HG03039 (cell line): Measurements from ENCODE around the gene MLH1.

Experiments
- ATAC-seq: cut with Tn5 transposase; IDR thresholded peaks from one replicate; pipeline ENCODE4 v1.9.1; 2021; ENCODE audit warnings: mild to moderate bottlenecking, moderate library complexity; ENCODE audit not compliant: unreplicated experiment

The MLH1 gene

DNA sequence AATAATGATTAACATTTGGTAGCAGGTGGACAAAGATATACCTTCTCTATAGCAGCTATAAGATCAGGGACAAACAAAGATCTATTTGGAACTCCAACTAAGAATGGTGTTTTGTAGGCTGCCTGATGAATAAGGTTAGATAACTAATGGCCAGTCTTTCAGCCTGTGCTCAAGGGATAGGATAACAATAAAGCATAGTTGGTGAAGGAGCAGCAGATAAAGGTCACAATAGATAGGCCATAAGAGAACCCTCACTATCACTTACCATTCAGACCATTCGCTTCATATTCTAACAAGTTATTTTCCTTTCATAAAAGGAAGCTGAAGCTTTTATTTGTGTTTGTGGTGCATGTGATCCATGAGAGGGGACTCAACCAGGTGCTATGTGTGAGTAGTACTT lies 20.2 kb upstream of the MLH1 start:
- no peak for ATAC-seq

DNA sequence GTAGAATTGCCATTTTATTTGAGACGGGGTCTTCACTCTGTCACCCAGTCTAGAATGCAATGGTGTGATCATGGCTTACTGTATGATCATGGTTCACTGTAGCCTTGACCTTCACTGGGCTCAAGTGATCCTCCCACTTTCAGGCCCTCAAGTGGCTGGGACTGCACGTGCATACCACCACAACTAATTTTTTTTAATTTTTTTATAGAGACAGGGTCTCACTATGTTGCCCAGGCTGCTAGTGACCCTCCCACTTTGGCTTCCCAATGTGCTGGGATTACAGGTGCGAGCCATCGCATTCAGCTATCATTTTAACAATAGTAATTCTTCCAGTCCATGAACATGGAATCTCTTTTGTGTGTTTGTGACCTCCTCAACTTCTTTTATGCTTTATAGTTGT lies 12.3 kb upstream of the MLH1 start:
- ATAC-seq = no peak

DNA sequence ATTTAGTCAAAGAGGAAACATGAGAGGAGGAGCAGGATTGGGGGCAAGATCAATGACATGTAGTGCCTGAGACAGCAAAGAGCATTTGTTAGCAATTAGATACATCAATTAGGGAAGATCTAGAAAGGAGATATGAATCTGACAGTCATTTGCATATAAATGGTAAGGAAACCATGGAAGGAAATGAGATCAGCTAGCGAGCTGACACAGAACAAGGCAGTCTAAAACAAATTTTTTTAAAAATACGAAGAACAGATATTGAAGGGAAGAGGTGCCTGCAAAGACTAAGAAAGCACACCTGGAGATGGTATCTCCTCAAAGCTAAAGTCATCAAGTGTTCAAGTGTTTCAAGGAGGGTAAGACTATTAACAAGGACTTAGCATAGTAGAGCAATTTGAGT lies 5.0 kb upstream of the MLH1 start:
- no peak for ATAC-seq

DNA sequence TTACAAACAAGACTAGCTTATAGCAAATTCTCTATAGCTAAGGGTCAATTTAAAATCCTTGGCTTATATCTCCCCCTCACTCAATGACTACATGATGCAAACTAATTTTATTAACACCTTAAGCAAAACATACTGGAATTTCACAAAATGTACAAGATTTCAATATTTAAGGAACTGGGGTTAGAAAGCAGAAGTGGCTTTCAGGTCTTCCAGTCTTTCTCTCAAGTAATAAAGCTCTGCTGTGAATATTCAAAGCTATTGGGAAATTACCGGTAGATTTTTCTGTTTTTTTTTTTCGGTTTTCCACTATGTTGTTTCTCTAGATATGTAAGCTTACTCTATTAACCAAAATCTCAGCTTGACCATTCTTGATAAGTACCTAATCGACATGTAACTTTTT lies 4.3 kb upstream of the MLH1 start:
- ATAC-seq = no peak

DNA sequence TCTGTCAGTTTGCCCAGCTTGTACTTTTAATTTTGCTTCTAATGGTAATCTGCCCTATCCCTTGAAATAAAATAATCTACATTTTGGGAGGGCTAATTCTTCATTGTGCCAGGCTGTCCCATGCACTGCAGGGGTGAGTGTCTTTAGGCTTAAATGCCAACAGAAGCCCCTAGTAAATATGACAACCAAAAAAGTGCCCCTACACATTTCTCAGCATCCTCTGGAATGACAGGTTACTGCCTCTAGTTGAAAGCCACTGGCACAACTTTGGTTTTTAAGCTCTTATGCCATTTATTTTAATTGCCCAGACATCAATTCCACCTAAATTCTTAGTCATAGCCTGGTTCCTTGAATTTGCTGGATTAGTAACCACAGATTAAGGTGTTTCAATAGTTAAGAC lies 3.8 kb upstream of the MLH1 start:
- ATAC-seq = no peak

DNA sequence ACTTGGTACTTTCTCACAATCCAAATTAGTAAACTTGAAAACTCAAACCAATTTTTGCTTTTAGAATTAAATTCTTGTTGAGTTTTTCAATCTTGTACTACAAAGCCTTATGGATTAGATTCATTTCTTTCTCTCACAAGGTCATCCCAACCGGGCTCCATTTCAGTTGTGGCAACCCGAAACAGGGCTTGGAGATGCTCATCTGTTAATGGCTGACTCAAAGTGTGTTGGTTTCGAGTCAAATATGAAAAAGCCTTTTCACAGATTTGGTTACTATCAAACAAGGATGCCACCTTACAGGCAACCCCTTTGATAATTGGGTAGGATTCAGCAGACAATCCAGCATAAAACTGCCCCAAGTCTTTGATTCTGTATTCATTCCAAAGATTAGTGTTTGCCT lies 2.2 kb upstream of the MLH1 start:
- no peak for ATAC-seq

DNA sequence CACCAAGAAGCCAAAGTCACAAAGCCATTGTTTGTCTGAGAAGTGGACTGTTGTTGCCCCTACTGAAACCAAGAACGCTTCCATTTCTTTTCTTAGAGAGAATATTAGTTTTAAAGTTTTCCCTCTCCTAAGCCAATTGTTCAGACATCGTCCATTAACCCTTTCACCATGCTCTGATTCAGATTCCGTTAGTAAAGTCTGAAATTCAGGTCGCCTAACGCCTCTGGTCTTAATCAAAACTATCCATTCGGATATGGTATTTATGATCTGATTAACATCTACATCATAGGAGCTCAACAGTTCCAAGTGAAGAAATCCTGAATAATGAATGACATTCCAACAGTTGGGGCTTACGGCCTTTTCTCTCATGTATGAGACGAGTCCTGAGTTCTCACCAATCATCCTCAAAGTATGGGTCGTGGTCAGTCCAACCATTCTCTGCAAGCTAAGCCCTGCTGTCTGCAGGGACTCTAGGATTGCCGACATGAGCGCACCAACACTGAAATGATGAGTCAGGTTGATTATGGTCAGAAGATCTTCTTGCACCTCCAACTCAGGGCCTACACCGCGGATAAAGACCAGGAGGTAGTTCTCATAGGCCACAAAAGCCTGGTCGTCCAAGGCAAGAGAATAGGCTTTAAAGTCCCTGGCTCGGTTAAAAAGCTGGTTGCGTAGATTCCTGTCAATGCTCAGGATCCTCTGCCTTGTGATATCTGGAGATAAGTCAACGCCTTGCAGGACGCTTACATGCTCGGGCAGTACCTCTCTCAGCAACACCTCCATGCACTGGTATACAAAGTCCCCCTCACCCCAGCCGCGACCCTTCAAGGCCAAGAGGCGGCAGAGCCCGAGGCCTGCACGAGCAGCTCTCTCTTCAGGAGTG lies 1.2 kb upstream of the MLH1 start:
- ATAC-seq = no peak

DNA sequence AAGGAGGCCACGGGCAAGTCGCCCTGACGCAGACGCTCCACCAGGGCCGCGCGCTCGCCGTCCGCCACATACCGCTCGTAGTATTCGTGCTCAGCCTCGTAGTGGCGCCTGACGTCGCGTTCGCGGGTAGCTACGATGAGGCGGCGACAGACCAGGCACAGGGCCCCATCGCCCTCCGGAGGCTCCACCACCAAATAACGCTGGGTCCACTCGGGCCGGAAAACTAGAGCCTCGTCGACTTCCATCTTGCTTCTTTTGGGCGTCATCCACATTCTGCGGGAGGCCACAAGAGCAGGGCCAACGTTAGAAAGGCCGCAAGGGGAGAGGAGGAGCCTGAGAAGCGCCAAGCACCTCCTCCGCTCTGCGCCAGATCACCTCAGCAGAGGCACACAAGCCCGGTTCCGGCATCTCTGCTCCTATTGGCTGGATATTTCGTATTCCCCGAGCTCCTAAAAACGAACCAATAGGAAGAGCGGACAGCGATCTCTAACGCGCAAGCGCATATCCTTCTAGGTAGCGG lies 452 bp upstream of the MLH1 start, which contains the start of gene EPM2AIP1:
Gene EPM2AIP1, minus strand, starts transcription at position 326 of the 520 bp plus-strand sequence. Its CDS starts 54 bp downstream, at position 272.
- peak; percentile 82 for ATAC-seq

DNA sequence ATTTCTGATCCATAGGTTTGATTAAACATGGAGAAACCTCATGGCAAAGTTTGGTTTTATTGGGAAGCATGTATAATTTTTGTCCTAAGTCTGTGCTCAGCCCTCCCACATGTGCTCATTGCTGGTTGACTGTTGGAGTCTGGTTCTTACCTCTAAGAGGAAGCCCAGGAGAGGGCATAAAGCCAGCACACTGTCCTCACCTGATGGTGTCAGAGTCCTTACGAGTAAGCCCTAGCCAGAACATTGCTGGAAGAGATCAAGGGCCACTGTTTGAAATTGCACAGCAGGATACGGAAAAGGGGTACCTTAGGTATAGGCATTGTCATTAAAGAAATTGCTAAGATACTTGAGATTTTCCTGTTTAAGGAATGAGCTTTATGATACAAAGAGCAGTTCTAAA lies 21.3 kb downstream of the MLH1 start:
- no peak for ATAC-seq

DNA sequence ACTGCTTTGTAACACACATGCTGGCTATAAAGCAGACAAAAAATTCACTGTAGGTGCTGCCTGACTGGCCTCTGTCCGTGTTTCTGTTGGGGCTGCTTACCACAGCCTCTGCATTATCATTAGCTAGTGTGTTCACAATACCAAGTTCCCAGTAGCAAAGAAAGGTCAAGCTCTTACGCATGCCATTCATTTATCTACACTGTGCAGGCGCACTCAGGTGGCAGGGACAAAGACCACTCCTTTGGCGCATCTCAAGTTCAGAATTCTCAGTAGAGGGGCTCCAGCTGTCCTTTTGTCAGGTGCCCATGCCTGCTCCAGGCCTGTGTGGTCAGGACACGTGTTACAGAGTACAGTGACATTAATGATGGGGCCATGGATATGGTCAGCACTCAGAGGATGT lies 22.3 kb downstream of the MLH1 start:
- ATAC-seq = no peak

DNA sequence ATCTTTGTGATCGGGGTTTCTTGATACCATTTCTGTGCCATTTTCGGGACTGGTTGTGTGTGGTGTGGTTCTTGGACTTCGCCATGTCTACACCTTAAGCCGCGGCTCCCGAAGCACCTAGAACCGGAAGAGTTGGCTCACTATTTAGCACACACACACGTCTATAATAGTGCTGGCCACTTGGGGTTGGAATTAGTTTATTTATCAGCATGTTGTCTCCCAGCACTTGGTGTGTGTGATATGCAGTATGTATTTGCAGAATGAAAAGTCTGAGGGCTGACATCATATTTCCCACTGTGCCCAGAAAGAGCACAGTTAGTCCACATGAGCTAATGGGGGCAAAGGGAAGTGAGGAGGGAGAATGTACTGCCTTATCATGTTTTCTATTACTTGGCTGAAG lies 23.6 kb downstream of the MLH1 start:
- ATAC-seq = no peak

DNA sequence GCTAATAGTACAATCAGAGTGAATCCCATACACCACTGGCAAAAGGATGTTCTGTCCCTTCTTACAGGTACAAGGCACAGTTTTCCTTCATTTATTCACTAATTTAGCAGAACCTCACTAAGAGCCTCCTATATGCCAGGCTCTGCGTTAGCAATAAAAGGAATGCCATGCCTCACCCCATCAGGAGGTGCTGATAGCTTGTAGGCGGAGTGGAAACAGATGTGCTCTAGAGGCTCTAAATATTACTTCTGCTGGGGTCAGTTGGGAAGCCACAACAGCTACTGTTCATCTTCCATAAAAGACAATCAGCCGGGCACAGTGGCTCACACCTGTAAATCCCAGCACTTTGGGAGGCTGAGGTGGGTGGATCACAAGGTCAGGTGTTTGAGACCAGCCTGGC lies 24.4 kb downstream of the MLH1 start:
- no peak for ATAC-seq

DNA sequence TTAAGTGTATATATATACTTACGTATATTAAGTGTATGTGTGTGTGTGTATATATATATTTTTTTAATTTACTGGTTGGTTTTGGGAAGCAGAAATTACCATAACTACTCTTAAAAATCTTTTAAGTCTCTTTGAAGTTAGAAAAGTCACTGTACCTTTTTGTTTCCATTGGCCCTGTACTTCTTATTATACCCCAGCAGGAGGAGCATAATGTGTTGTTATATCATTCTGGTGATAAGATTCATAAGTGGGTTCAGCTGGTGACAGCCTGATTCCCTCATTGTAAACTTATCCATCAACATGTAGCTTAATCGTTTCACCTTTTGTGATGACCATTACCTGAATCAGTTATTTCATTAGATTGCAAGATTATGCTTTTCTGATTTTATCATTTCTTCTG lies 30.8 kb downstream of the MLH1 start:
- ATAC-seq = no peak

DNA sequence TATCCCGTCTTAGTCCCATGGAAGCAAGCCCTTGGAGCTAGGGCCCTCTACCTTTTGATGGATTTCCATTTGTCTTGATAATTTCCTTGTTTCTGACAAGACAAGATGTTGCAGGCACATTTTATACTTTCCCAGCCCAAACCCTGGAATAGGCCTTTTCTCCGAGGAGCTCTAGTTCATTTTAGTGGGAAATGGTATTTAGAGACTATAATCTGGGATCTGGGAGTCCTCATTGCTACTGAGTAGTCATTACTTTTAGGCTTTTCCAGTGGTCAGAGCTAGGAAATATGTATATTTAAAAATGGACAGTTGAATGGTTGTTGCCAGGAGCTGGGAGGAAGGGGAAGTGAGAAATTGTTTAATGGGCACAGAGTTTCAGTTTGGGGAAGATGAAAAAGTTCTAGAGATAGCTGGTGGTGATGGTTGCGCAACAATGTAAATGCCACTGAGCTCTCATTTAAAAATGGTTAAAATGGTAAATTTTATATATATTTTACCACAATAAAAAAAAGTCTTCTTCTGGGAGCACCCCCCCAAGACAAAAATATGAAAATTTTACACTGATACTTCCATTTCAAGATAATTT lies 31.6 kb downstream of the MLH1 start:
- ATAC-seq = no peak

DNA sequence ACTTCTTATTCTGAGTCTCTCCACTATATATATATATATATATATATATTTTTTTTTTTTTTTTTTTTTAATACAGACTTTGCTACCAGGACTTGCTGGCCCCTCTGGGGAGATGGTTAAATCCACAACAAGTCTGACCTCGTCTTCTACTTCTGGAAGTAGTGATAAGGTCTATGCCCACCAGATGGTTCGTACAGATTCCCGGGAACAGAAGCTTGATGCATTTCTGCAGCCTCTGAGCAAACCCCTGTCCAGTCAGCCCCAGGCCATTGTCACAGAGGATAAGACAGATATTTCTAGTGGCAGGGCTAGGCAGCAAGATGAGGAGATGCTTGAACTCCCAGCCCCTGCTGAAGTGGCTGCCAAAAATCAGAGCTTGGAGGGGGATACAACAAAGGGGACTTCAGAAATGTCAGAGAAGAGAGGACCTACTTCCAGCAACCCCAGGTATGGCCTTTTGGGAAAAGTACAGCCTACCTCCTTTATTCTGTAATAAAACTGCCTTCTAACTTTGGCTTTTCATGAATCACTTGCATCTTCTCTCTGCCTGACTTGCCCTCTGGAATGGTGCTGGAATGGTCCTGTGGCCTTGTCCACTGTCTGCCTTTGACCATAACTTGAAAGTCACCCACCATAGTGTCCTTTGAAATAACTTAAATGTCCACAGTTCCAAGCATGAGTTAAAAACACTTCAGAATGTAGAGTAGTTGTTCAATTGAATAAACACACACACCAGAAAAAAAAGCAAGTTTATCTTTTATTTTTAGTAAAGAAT lies 32.4 kb downstream of the MLH1 start:
- no peak for ATAC-seq

DNA sequence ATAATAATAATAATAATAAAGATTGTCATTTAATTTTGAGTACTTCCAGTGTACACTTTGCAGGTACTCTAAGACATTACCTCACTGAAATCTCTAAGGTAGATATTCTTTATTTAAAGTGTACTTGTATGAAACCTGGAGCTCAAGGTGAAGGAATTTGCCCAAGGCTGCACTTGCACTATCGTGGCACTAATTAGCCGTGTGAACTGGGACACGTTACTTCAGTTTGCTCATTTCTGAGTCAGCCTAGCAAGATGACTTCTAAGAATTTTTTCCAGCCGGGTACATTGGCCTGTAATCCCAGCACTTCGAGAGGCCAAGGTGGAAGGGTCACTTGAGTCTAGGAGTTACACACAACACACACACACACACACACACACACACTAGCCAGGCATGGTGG lies 33.5 kb downstream of the MLH1 start:
- no peak for ATAC-seq

DNA sequence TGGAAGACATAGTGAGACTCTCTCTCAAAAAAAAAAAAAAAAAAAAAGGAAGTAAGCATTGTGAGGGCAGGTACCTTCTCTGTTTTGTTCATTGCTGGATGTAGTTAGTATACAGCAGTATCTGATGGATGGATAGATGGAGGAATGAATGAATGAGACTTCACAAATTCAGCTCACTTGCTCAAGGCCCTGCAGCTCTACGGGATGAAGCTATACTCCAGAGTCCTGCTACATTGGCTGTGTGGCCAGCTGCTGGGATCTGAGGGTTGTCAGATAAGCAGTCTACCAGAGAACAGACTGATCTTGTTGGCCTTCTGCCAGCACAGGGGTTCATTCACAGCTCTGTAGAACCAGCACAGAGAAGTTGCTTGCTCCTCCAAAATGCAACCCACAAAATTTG lies 35.0 kb downstream of the MLH1 start:
- no peak for ATAC-seq

DNA sequence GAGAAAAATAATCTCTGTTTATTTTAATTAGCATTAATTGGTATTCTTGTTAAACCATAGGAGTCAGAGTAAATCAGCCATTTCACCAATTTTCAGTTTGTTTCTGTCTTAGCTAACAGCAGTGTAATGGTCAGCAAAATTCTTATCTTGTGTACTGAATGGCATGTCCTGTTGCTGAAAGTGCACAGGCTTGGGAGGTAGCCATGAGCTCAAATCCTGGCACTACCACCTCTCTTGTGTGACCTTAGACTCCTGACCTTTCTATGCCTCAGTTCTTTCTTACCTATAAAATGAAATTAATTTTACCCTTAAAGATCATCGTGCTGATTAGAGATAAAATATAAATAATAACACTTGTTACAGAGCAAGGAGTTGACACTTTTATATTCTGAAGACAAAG lies 35.8 kb downstream of the MLH1 start:
- ATAC-seq = no peak

DNA sequence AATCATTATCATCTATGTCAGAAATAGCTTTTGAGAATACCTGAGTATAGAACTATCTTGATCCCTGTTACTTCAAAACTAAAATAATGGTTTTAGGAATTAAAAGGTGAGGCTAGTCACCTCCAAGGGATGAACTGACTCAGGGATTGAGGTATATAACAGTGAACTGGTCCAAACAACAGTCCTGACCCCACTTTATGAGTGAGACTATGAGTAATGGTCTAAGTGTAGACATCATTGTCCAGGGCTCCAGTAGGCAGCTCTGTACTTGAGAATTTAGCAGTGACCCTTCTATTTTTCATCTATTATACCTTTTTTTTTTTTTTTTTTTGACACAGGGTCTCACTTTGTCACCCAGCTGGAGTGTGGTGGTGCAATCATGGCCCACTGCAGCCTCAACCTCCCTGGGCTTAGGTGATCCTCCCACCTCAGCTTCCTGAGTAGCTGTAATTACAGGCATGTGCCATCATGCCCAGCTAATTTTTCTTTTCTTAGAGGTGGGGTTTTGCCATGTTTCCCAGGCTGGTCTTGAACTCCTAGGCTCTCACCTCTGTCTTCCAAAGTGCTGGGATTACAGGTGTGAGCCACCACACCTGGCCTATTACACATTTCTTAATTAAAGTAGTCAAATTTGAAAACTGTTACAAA lies 36.3 kb downstream of the MLH1 start:
- ATAC-seq = no peak

DNA sequence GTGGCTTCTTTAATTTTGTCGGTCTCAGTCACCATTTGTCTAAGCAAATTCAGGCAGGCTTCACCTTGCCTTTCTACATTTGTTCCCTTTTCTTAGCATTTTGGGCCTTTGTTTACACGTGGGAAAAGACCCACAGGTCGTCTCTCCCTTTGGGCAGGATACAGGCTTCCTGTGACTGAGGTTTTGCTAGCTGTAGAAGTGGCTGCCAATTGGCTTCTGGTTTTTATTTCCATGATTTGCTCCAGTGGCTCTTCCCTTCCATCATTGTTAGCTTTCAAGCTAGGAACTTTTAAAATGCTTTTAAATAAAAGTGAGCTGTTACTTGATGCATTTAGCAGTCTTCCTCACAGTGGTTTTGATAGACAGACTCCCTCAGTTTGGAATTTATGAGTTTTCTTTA lies 37.3 kb downstream of the MLH1 start:
- no peak for ATAC-seq

DNA sequence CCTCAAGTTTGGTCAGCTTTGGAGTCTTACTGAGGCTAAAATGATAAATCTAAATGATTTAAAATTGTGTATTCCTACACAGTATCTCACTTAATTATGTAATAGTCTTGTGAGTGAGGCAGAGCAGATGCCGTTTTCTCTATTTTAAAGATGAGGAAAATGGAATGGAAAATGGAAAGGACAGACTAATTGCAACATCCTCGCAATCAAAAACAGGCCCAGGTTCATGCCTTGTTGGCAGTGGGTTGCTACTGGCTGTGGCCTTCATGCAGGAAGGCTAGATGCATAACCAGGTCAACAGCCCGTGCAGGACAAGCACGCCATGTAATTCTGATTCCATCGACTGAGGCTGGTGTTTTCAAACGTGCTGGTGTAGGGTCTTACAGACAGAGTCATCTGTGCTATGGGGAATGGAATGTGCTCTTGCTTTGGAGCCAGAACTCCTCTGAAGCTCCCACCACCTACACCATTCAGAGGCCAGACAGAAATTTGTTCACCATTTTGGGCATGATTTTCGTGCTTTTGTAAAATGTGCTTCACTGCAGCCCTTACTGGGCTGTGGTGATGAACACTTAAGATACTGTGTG lies 37.9 kb downstream of the MLH1 start:
- no peak for ATAC-seq
